Measurements from ENCODE around the gene FNBP1. TPM values are rescaled to one million over a fixed set of nuclear protein-coding genes. Genes with fewer than 3 reads are reported as not detected.

The FNBP1 gene
- total RNA-seq, 4 donors from 2014 or later = 29.7 to 62.3 (median 40.0) TPM

- TF ChIP-seq CTCF (IDR thresholded peaks at IDR 0.05) = no peak
- TF ChIP-seq POLR2A (IDR thresholded peaks at IDR 0.05) = no peak
- intact Hi-C loops (cut with DNase I; ENCODE audit: low total_unique reads) = no loop called here
- no peak overlapping the region for H3K4me3 ChIP-seq (ENCODE audit: low read depth, poor library complexity, severe bottlenecking)
- 72 to 78% methylated on average over 9 to 11 of the region's 11 CpGs for WGBS, 2 donors
- no peak for DNase-seq (ENCODE audit: low spot score in 2 of 2)
These were observed 182.1 kb downstream of the FNBP1 start for GRCh38 chr9:129860653-129861446.

- no peak for TF ChIP-seq CTCF (IDR thresholded peaks at IDR 0.05)
- TF ChIP-seq POLR2A (IDR thresholded peaks at IDR 0.05) = no peak
- intact Hi-C loops (cut with DNase I; ENCODE audit: low total_unique reads) = no loop called here
- WGBS, 2 donors = 84 to 85% methylated on average over 10 to 11 of the region's 11 CpGs
- DNase-seq (ENCODE audit: low spot score in 2 of 2) = no peak
- H3K4me3 ChIP-seq (ENCODE audit: low read depth, poor library complexity, severe bottlenecking) = no peak overlapping the region
These were observed 184.6 kb downstream of the FNBP1 start for GRCh38 chr9:129858167-129858962.

GRCh38 chr9:129857207-129857606, 185.8 kb downstream of the FNBP1 start:
- intact Hi-C loops (cut with DNase I; ENCODE audit: low total_unique reads) = no loop called here
- H3K4me3 ChIP-seq (ENCODE audit: low read depth, poor library complexity, severe bottlenecking) = no peak overlapping the region
- DNase-seq (ENCODE audit: low spot score in 2 of 2) = no peak
- WGBS, 2 donors = 89 to 96% methylated on average over 7 of the region's 7 CpGs
- no peak for TF ChIP-seq POLR2A (IDR thresholded peaks at IDR 0.05)
- no peak for TF ChIP-seq CTCF (IDR thresholded peaks at IDR 0.05)

- no peak for DNase-seq (ENCODE audit: low spot score in 2 of 2)
- 91 to 92% methylated on average over 4 of the region's 4 CpGs for WGBS, 2 donors
- no peak for TF ChIP-seq POLR2A (IDR thresholded peaks at IDR 0.05)
- TF ChIP-seq CTCF (IDR thresholded peaks at IDR 0.05) = no peak
- H3K4me3 ChIP-seq (ENCODE audit: low read depth, poor library complexity, severe bottlenecking) = no peak overlapping the region
- intact Hi-C loops (cut with DNase I; ENCODE audit: low total_unique reads) = no loop called here
These were observed 188.3 kb downstream of the FNBP1 start for GRCh38 chr9:129854588-129855110.

GRCh38 chr9:129853614-129854013, 189.4 kb downstream of the FNBP1 start:
- TF ChIP-seq CTCF (IDR thresholded peaks at IDR 0.05) = no peak
- TF ChIP-seq POLR2A (IDR thresholded peaks at IDR 0.05) = no peak
- no peak overlapping the region for H3K4me3 ChIP-seq (ENCODE audit: low read depth, poor library complexity, severe bottlenecking)
- DNase-seq (ENCODE audit: low spot score in 2 of 2) = no peak
- WGBS, 2 donors = 48 to 57% methylated on average over 3 of the region's 3 CpGs
- intact Hi-C loops (cut with DNase I; ENCODE audit: low total_unique reads) = no loop called here

All from lower leg skin (tissue), 4 donors.